Measurements from ENCODE around the gene DPYD.

DNA sequence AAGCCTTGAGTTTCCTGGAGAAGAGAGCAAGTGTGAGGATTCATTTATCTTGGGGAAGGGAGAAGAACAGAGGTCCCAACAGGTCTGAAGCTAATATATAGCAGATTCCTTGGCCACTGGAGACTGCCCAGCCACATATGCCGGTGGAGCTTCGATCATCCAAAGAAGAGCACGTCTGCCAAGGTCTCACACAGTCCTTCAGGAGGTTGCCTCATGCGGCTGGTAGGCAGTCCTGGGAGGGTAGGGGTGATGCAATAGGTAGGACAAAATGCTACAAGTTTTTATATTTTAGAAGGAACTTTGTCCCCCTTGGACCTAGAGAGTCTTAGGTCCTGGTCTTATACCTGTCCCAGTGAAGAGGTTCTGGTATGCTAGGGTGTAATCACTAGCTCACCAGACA, 582.5 kb downstream of the DPYD start:
- no peak for TF ChIP-seq POLR2AphosphoS5 (IDR thresholded peaks at IDR 0.05)
- TF ChIP-seq, protein P1, sequence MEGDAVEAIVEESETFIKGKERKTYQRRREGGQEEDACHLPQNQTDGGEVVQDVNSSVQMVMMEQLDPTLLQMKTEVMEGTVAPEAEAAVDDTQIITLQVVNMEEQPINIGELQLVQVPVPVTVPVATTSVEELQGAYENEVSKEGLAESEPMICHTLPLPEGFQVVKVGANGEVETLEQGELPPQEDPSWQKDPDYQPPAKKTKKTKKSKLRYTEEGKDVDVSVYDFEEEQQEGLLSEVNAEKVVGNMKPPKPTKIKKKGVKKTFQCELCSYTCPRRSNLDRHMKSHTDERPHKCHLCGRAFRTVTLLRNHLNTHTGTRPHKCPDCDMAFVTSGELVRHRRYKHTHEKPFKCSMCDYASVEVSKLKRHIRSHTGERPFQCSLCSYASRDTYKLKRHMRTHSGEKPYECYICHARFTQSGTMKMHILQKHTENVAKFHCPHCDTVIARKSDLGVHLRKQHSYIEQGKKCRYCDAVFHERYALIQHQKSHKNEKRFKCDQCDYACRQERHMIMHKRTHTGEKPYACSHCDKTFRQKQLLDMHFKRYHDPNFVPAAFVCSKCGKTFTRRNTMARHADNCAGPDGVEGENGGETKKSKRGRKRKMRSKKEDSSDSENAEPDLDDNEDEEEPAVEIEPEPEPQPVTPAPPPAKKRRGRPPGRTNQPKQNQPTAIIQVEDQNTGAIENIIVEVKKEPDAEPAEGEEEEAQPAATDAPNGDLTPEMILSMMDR (IDR thresholded peaks at IDR 0.05): no peak

All from sigmoid colon (tissue), 4 donors.